ENCODE measurements around the gene APOO. TPM values are rescaled to one million over a fixed set of nuclear protein-coding genes. Genes with fewer than 3 reads are reported as not detected.

Gene APOO
- total RNA-seq, 1 donor from 2014 or later = 8.6 TPM

DNA sequence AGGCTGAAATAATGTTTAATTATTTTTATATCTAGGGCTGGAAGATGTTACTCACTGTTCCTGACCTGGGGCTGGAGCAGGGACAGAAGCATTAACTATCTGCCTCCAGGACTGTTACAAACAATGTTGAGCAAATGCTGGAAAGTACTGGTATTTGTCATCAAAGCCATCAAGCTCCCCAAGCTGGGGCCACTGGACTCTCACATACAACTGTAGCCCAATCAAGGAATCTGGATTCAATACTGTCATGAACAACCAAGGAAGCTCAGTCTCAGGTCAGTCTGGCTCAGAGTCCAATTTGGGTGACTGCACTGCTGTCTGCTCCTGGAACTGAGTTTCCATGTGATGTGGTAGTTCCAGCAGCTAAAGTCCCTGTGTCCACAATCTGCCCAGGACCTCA, 50.4 kb downstream of the APOO start:
- Histone ChIP-seq H3K27me3 (no peaks in the 10 kb centered on the region), H3K36me3 (no peaks in the 10 kb centered on the region), H3K9me3 (no peaks in the 10 kb centered on the region), H3K27ac (no peak overlapping the region), H3K4me1 (no peaks in the 10 kb centered on the region), H3K4me3 (no peak overlapping the region)
- TF ChIP-seq POLR2A (IDR thresholded peaks at IDR 0.05) (no peak), POLR2AphosphoS5 (IDR thresholded peaks at IDR 0.05; ENCODE audit: insufficient read depth in 1 of 2, low read depth in 1 of 2) (no peak)
- TF ChIP-seq, protein P1, sequence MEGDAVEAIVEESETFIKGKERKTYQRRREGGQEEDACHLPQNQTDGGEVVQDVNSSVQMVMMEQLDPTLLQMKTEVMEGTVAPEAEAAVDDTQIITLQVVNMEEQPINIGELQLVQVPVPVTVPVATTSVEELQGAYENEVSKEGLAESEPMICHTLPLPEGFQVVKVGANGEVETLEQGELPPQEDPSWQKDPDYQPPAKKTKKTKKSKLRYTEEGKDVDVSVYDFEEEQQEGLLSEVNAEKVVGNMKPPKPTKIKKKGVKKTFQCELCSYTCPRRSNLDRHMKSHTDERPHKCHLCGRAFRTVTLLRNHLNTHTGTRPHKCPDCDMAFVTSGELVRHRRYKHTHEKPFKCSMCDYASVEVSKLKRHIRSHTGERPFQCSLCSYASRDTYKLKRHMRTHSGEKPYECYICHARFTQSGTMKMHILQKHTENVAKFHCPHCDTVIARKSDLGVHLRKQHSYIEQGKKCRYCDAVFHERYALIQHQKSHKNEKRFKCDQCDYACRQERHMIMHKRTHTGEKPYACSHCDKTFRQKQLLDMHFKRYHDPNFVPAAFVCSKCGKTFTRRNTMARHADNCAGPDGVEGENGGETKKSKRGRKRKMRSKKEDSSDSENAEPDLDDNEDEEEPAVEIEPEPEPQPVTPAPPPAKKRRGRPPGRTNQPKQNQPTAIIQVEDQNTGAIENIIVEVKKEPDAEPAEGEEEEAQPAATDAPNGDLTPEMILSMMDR (IDR thresholded peaks at IDR 0.05) = no peak
- DNase-seq (ENCODE audit: extremely low spot score in 2 of 2) = no peak
- intact Hi-C loops (cut with DNase I) = no loop called here

GRCh38 chrX:23855569-23855968, 52.2 kb downstream of the APOO start:
- intact Hi-C loops (cut with DNase I) = no loop called here
- Histone ChIP-seq H3K4me3 (no peak overlapping the region), H3K27me3 (no peaks in the 10 kb centered on the region), H3K9me3 (no peaks in the 10 kb centered on the region), H3K27ac (no peak overlapping the region), H3K4me1 (no peaks in the 10 kb centered on the region), H3K36me3 (no peaks in the 10 kb centered on the region)
- TF ChIP-seq POLR2A (IDR thresholded peaks at IDR 0.05) (no peak), POLR2AphosphoS5 (IDR thresholded peaks at IDR 0.05; ENCODE audit: insufficient read depth in 1 of 2, low read depth in 1 of 2) (no peak)
- TF ChIP-seq, protein P1 (IDR thresholded peaks at IDR 0.05) = no peak
- DNase-seq (ENCODE audit: extremely low spot score in 2 of 2) = no peak

DNA sequence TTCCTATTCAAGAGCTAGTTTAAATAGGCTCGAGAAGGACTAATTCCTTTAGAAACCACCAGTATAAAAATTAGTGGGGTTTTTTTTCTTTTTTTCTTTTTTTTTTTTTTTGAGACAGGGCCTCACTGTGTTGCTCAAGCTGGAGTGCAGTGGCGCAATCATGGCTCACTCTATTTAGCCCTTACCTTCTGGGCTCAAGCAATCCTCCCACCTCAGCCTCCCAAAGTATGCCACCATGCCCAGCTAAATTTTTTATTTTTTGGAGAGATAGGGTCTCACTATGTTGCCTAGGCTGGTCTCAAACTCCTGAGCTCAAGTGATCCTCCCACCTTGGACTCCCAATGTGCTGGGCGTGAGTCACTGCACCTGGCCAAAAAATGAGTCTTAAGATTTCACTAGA, 52.8 kb downstream of the APOO start:
- intact Hi-C loops (cut with DNase I) = no loop called here
- H3K27me3 ChIP-seq = no peaks in the 10 kb centered on the region
- no peak overlapping the region for H3K4me3 ChIP-seq
- TF ChIP-seq, protein P1 (IDR thresholded peaks at IDR 0.05) = no peak
- TF ChIP-seq POLR2A (IDR thresholded peaks at IDR 0.05) = no peak
- TF ChIP-seq POLR2AphosphoS5 (IDR thresholded peaks at IDR 0.05; ENCODE audit: insufficient read depth in 1 of 2, low read depth in 1 of 2) = no peak
- no peaks in the 10 kb centered on the region for H3K4me1 ChIP-seq
- H3K9me3 ChIP-seq = no peaks in the 10 kb centered on the region
- no peak for DNase-seq (ENCODE audit: extremely low spot score in 2 of 2)
- H3K36me3 ChIP-seq = no peaks in the 10 kb centered on the region
- no peak overlapping the region for H3K27ac ChIP-seq

GRCh38 chrX:23854122-23854521, 53.6 kb downstream of the APOO start:
- Histone ChIP-seq H3K4me3 (no peak overlapping the region), H3K27me3 (no peaks in the 10 kb centered on the region), H3K27ac (no peak overlapping the region), H3K9me3 (no peaks in the 10 kb centered on the region), H3K4me1 (no peaks in the 10 kb centered on the region), H3K36me3 (no peaks in the 10 kb centered on the region)
- TF ChIP-seq, protein P1 (IDR thresholded peaks at IDR 0.05) = no peak
- TF ChIP-seq POLR2A (IDR thresholded peaks at IDR 0.05) = no peak
- no peak for TF ChIP-seq POLR2AphosphoS5 (IDR thresholded peaks at IDR 0.05; ENCODE audit: insufficient read depth in 1 of 2, low read depth in 1 of 2)
- no peak for DNase-seq (ENCODE audit: extremely low spot score in 2 of 2)
- intact Hi-C loops (cut with DNase I) = no loop called here

GRCh38 chrX:23851544-23851943, 56.2 kb downstream of the APOO start:
- Histone ChIP-seq H3K27ac (no peak overlapping the region), H3K4me3 (no peak overlapping the region), H3K36me3 (no peaks in the 10 kb centered on the region), H3K4me1 (no peaks in the 10 kb centered on the region), H3K27me3 (no peaks in the 10 kb centered on the region), H3K9me3 (no peaks in the 10 kb centered on the region)
- intact Hi-C loops (cut with DNase I) = no loop called here
- TF ChIP-seq, protein P1 (IDR thresholded peaks at IDR 0.05) = no peak
- TF ChIP-seq POLR2AphosphoS5 (IDR thresholded peaks at IDR 0.05; ENCODE audit: insufficient read depth in 1 of 2, low read depth in 1 of 2) (no peak), POLR2A (IDR thresholded peaks at IDR 0.05) (no peak)
- no peak for DNase-seq (ENCODE audit: extremely low spot score in 2 of 2)

All from vagina (tissue), 2 donors.